Lower leg skin (tissue), 4 donors: ENCODE results near the gene NUDT21. TPM values are rescaled to one million over a fixed set of nuclear protein-coding genes. Genes with fewer than 3 reads are reported as not detected.

Source experiments
- DNase-seq, 2 donors: peaks; one replicate each; pipeline ENCODE4 v3.0.0-alpha.2; 2019; ENCODE audit warnings: low spot score in 2 of 2
- H3K4me3 ChIP-seq: fragments of 200-600 bp; sonication (generic); 2 replicates; pipeline ENCODE4 v1.5.1; 2017; ENCODE audit warnings: mild to moderate bottlenecking, low read depth; ENCODE audit not compliant: poor library complexity, severe bottlenecking
- POLR2A ChIP-seq, 2 donors: fragments of 450-650 bp; IDR thresholded peaks; one replicate each; pipeline ENCODE4 v1.6.1; 2016 to 2017; ENCODE audit warnings: antibody characterized with exemption in 2 of 2, mild to moderate bottlenecking in 1 of 2, moderate library complexity in 1 of 2
- WGBS, 2 donors: methylation state at CpG; one replicate each; pipeline ENCODE4 v1.1.5; 2018; 5-methylcytosine and 5-hydroxymethylcytosine counted together
- intact Hi-C: fragments of 100-400 bp; cut with DNase I; formaldehyde crosslinking; loops from one replicate; pipeline ENCODE4 v1.15.0; 2023; ENCODE audit warnings: low total_unique reads
- total RNA-seq, 4 donors: library from RNA; depleted of rRNA; stranded (reverse); fragments of >200 nt; gene quantifications; one replicate each; pipeline ENCODE4 v1.1.0, GENCODE V29; 2016
- TF ChIP-seq, protein P1 (sequence below), 3 donors: fragments of 450-650 bp; IDR thresholded peaks; one replicate each; pipeline ENCODE4 v1.5.1; 2016; ENCODE audit warnings: antibody characterized with exemption in 3 of 3, mild to moderate bottlenecking in 3 of 3, moderate library complexity in 2 of 3

The NUDT21 gene
- total RNA-seq, 4 donors from 2014 or later = 39.9 to 98.6 (median 46.1) TPM

DNA sequence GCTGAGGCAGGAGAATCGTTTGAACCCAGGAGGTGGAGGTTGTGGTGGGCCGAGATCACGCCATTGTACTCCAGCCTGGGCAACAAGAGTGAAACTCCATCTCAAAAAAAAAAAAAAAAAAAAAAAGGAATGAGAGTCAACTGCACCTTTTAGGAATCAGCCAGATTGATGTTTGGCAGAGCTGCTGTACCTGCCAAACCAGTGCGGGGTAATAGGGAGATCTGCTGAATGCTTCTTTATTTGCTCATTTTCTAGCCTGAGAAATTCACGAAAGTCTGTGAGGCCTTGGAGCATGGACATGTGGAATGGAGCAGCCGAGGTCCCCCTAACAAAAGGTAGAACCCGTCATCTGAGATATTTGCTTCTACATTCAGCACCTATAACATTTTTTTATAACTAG lies 18.6 kb upstream of the NUDT21 start:
- 76 to 78% methylated on average over 7 of the region's 7 CpGs for WGBS, 2 donors
- TF ChIP-seq, protein P1, sequence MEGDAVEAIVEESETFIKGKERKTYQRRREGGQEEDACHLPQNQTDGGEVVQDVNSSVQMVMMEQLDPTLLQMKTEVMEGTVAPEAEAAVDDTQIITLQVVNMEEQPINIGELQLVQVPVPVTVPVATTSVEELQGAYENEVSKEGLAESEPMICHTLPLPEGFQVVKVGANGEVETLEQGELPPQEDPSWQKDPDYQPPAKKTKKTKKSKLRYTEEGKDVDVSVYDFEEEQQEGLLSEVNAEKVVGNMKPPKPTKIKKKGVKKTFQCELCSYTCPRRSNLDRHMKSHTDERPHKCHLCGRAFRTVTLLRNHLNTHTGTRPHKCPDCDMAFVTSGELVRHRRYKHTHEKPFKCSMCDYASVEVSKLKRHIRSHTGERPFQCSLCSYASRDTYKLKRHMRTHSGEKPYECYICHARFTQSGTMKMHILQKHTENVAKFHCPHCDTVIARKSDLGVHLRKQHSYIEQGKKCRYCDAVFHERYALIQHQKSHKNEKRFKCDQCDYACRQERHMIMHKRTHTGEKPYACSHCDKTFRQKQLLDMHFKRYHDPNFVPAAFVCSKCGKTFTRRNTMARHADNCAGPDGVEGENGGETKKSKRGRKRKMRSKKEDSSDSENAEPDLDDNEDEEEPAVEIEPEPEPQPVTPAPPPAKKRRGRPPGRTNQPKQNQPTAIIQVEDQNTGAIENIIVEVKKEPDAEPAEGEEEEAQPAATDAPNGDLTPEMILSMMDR (IDR thresholded peaks at IDR 0.05) = no peak
- TF ChIP-seq POLR2A (IDR thresholded peaks at IDR 0.05) = no peak
- no peak for DNase-seq
- no peak overlapping the region for H3K4me3 ChIP-seq
- intact Hi-C loops = no loop called here

DNA sequence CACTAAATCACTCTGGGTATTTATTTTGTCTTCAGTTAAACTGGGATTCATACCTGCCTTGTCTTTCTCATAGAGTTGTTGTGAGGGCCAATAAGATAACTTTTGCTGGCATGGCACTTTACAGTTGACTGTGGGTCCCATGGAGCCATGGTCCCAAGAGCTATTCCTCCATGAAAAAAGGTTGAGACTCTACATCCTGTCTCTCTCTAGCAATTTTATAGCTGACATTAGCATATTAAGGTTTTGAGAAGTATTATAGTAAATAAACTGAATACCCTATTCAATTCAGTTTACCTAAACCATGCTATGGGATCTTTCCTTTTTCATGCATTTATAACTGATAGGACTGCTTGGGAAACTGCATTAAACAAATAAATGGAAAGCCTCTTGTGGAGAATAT lies 17.7 kb upstream of the NUDT21 start:
- intact Hi-C loops = no loop called here
- TF ChIP-seq, protein P1 (IDR thresholded peaks at IDR 0.05) = no peak
- H3K4me3 ChIP-seq = no peak overlapping the region
- no peak for DNase-seq

DNA sequence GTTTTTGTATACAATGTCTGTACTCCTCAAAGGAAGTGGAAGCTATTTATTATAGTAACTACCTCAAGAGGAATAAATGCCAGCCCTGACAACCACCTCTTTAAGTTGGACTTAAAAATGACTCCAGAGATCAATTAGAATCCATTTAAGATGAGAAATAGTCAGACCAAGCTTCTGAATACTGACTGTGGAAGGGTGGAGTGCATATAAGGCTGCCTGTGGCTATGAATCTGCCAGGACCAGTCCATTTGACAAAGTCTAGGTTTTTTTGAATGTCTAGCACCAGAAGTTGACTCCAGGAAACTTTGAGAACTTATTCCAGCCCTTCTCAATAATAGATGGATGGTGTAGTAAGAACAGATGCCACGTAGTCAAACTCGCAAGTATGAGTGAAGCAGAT lies 15.2 kb upstream of the NUDT21 start:
- H3K4me3 ChIP-seq = no peak overlapping the region
- TF ChIP-seq, protein P1 (IDR thresholded peaks at IDR 0.05) = no peak
- TF ChIP-seq POLR2A (IDR thresholded peaks at IDR 0.05) = no peak
- no peak for DNase-seq
- 98% methylated on average over 2 of the region's 2 CpGs for WGBS, 2 donors
- intact Hi-C loops = no loop called here

DNA sequence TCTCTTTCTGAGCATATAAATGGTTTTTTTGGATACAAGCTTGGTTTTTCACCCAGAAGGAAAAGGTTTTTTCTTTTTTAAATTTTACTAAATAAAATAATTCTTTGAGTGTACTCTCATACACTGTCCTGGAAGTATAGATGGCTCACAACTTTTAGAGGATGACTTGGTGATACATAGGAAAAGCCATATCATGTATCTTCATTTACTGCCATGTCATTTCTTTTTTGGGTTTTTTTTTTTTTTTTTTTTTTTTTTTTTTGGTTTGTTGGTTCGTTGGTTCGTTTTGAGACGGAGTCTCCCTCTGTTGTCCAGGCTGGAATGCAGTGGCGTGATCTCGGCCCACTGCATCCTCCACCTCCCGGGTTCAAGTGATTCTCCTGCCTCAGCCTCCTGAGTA lies 12.0 kb upstream of the NUDT21 start:
- DNase-seq = no peak
- TF ChIP-seq, protein P1 (IDR thresholded peaks at IDR 0.05) = no peak
- no peak for TF ChIP-seq POLR2A (IDR thresholded peaks at IDR 0.05)
- intact Hi-C loops = no loop called here
- H3K4me3 ChIP-seq = no peak overlapping the region
- WGBS, 2 donors = 95 to 97% methylated on average over 6 of the region's 6 CpGs

DNA sequence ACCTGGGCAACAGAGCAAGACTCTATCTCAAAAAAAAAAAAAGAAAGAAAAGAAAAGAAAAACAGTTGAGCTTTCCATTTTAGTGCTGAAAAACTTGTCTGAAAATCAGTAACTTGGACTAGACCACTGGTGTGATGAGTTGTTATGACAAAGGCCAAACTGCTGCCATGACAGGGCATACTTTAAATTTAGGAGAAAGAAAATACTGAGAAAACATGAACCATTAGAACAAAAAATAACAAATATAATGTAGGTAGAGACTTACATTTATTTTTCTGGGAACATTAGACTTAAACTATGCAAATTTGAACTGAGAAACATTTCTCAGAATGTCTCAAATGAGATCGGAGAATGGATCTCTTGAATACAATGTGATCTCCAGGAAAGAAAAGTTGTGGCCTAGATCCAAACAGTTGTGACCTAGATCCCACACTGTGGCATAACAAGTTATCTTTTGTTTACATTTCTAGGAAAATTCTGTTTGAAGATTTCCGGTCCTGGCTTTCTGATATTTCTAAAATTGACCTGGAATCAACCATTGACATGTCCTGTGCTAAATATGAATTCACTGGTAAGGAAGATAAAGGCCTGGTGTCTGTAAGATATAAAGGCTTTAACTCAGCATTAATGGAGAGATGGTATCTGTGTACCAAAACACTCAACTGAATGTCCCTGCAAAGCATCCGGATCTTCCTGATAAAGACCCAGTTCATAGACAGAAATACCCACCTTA lies 11.1 kb upstream of the NUDT21 start:
- H3K4me3 ChIP-seq = no peak overlapping the region
- WGBS, 2 donors = 88% methylated on average over 3 of the region's 3 CpGs
- intact Hi-C loops = no loop called here
- DNase-seq = no peak
- no peak for TF ChIP-seq POLR2A (IDR thresholded peaks at IDR 0.05)
- TF ChIP-seq, protein P1 (IDR thresholded peaks at IDR 0.05) = no peak

DNA sequence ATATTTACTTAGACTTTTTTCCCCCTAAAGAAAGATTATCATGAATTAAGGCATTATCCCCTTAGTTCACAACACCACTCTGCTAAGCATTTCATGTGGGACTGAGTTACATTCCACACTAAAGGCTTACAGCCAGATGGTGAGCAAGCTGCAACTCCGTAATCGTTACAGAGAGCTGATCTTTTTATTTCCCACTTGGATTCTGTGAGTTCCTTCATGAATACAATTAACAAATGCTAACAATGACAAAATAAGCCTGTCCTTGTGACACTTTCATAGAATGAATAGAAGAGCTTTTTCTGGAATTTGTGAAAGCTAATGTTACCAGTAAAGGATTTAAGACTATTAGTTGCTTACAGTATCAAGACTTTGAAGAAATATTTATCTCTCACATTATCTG lies 9.0 kb upstream of the NUDT21 start:
- TF ChIP-seq, protein P1 (IDR thresholded peaks at IDR 0.05) = no peak
- no peak for TF ChIP-seq POLR2A (IDR thresholded peaks at IDR 0.05)
- DNase-seq = no peak
- 81 to 86% methylated on average over 2 of the region's 2 CpGs for WGBS, 2 donors
- no peak overlapping the region for H3K4me3 ChIP-seq
- intact Hi-C loops = no loop called here
